ENCODE measurements around the gene NELL1. TPM values are rescaled to one million over a fixed set of nuclear protein-coding genes. Genes with fewer than 3 reads are reported as not detected.
A peak's percentile ranks its signal among the peaks of the same experiment; 100 is the strongest.

Gene NELL1
- total and polyA plus RNA-seq, 2 donors from 2014 or later, result 0.31 to 14.8 TPM

- TF ChIP-seq CTCF (IDR thresholded peaks at IDR 0.05; ENCODE audit: borderline replicate concordance, extremely low read depth, insufficient read depth), result no peak
- Histone ChIP-seq H3K27ac (ENCODE audit: low read depth in 2 of 2, low read length in 2 of 2) (no peak overlapping the region), H3K9me3 (ENCODE audit: control insufficient read depth in 2 of 3, insufficient read depth in 1 of 3, low read length in 3 of 3) (no peaks in the 10 kb centered on the region), H3K4me1 (ENCODE audit: control insufficient read depth in 2 of 3, insufficient read depth in 2 of 3, low read depth in 1 of 3, low read length in 3 of 3) (no peaks in the 10 kb centered on the region), H3K27me3 (ENCODE audit: control insufficient read depth, insufficient read depth, low read length) (no peaks in the 10 kb centered on the region), H3K36me3 (ENCODE audit: control insufficient read depth in 2 of 3, insufficient read depth in 3 of 3, low read length in 3 of 3) (no peaks in the 10 kb centered on the region), H3K9ac (ENCODE audit: low read length in 3 of 3) (no peak overlapping the region), H3K4me3 (ENCODE audit: low read length in 3 of 3) (no peak overlapping the region)
- intact Hi-C loops (cut with DNase I), result no loop called here
- FAIRE-seq (no peak), DNase-seq (no peak)
These were observed 732.9 kb downstream of the NELL1 start for GRCh38 chr11:21402274-21402673.

GRCh38 chr11:21403069-21403468, 733.7 kb downstream of the NELL1 start:
- H3K9ac ChIP-seq (ENCODE audit: low read length in 3 of 3), result no peak overlapping the region

GRCh38 chr11:21405422-21405821, 736.0 kb downstream of the NELL1 start:
- H3K36me3 ChIP-seq (ENCODE audit: control insufficient read depth in 2 of 3, insufficient read depth in 3 of 3, low read length in 3 of 3), result no peaks in the 10 kb centered on the region
- intact Hi-C loops (cut with DNase I), result no loop called here
- no peak overlapping the region for H3K9ac ChIP-seq (ENCODE audit: low read length in 3 of 3)
- H3K9me3 ChIP-seq (ENCODE audit: control insufficient read depth in 2 of 3, insufficient read depth in 1 of 3, low read length in 3 of 3), result no peaks in the 10 kb centered on the region
- DNase-seq, result peak in 1 of 5 donors; percentile 2
- H3K27me3 ChIP-seq (ENCODE audit: control insufficient read depth, insufficient read depth, low read length), result no peaks in the 10 kb centered on the region
- FAIRE-seq, result no peak
- H3K4me1 ChIP-seq (ENCODE audit: control insufficient read depth in 2 of 3, insufficient read depth in 2 of 3, low read depth in 1 of 3, low read length in 3 of 3), result no peaks in the 10 kb centered on the region
- TF ChIP-seq CTCF (IDR thresholded peaks at IDR 0.05; ENCODE audit: borderline replicate concordance, extremely low read depth, insufficient read depth), result no peak
- H3K27ac ChIP-seq (ENCODE audit: low read depth in 2 of 2, low read length in 2 of 2), result no peak overlapping the region
- H3K4me3 ChIP-seq (ENCODE audit: low read length in 3 of 3), result no peak overlapping the region

More at GRCh38 chr11:21403069-21403468, 733.7 kb downstream of the NELL1 start:
- Histone ChIP-seq H3K27me3 (ENCODE audit: control insufficient read depth, insufficient read depth, low read length) (no peaks in the 10 kb centered on the region), H3K9me3 (ENCODE audit: control insufficient read depth in 2 of 3, insufficient read depth in 1 of 3, low read length in 3 of 3) (no peaks in the 10 kb centered on the region), H3K4me3 (ENCODE audit: low read length in 3 of 3) (no peak overlapping the region), H3K4me1 (ENCODE audit: control insufficient read depth in 2 of 3, insufficient read depth in 2 of 3, low read depth in 1 of 3, low read length in 3 of 3) (no peaks in the 10 kb centered on the region), H3K36me3 (ENCODE audit: control insufficient read depth in 2 of 3, insufficient read depth in 3 of 3, low read length in 3 of 3) (no peaks in the 10 kb centered on the region), H3K27ac (ENCODE audit: low read depth in 2 of 2, low read length in 2 of 2) (no peak overlapping the region)
- no peak for FAIRE-seq
- TF ChIP-seq CTCF (IDR thresholded peaks at IDR 0.05; ENCODE audit: borderline replicate concordance, extremely low read depth, insufficient read depth), result no peak
- no peak for DNase-seq
- intact Hi-C loops (cut with DNase I), result no loop called here

- H3K4me3 ChIP-seq (ENCODE audit: low read length in 3 of 3), result no peak overlapping the region
- H3K27me3 ChIP-seq (ENCODE audit: control insufficient read depth, insufficient read depth, low read length), result no peaks in the 10 kb centered on the region
- H3K9me3 ChIP-seq (ENCODE audit: control insufficient read depth in 2 of 3, insufficient read depth in 1 of 3, low read length in 3 of 3), result no peaks in the 10 kb centered on the region
- no peak overlapping the region for H3K27ac ChIP-seq (ENCODE audit: low read depth in 2 of 2, low read length in 2 of 2)
- H3K36me3 ChIP-seq (ENCODE audit: control insufficient read depth in 2 of 3, insufficient read depth in 3 of 3, low read length in 3 of 3), result no peaks in the 10 kb centered on the region
- DNase-seq (no peak), FAIRE-seq (no peak)
- H3K4me1 ChIP-seq (ENCODE audit: control insufficient read depth in 2 of 3, insufficient read depth in 2 of 3, low read depth in 1 of 3, low read length in 3 of 3), result no peaks in the 10 kb centered on the region
- TF ChIP-seq CTCF (IDR thresholded peaks at IDR 0.05; ENCODE audit: borderline replicate concordance, extremely low read depth, insufficient read depth), result no peak
- intact Hi-C loops (cut with DNase I), result no loop called here
- H3K9ac ChIP-seq (ENCODE audit: low read length in 3 of 3), result no peak overlapping the region
These were observed 741.1 kb downstream of the NELL1 start for GRCh38 chr11:21410513-21410912.

Measured in kidney (tissue), 14 donors.